ENCODE measurements around the gene MDN1.

DNA sequence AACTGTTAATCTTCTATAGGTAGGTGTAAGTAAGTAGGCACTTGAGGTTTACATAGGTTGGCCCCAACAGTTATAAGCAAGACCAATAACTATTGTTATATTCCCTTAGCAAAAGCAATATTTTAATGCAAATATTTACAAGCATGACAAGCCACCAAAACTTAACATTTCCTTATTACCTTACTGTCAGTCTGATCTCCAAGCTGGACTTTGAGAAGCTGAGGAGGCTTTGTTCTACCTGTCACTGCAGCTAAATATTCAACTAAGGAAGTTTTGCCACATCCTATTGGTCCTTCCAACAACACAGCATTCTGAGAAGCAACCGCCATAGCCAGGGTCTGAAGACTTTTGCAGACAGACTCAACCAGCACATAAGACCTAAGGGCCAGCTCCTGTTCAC, 29.6 kb downstream of the MDN1 start:
- TF ChIP-seq, protein P1, sequence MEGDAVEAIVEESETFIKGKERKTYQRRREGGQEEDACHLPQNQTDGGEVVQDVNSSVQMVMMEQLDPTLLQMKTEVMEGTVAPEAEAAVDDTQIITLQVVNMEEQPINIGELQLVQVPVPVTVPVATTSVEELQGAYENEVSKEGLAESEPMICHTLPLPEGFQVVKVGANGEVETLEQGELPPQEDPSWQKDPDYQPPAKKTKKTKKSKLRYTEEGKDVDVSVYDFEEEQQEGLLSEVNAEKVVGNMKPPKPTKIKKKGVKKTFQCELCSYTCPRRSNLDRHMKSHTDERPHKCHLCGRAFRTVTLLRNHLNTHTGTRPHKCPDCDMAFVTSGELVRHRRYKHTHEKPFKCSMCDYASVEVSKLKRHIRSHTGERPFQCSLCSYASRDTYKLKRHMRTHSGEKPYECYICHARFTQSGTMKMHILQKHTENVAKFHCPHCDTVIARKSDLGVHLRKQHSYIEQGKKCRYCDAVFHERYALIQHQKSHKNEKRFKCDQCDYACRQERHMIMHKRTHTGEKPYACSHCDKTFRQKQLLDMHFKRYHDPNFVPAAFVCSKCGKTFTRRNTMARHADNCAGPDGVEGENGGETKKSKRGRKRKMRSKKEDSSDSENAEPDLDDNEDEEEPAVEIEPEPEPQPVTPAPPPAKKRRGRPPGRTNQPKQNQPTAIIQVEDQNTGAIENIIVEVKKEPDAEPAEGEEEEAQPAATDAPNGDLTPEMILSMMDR (IDR thresholded peaks at IDR 0.05; ENCODE audit: low read length): no peak
- TF ChIP-seq EZH2phosphoT487 (IDR thresholded peaks at IDR 0.05; ENCODE audit: low read length) (no peak), EZH2 (optimal IDR thresholded peaks at IDR 0.05; ENCODE audit: low read depth, low read length) (no peak)
